Colon (tissue), 2 donors: ENCODE measurements around the gene ICA1.
"Not testable (repeated sequence)": the region's sequence is repeated elsewhere in the genome, so short reads cannot be mapped to it uniquely, and the experiment has no call there.

Source experiments
- FAIRE-seq: peaks from 2 replicates; lab custom pipeline; 2012; peaks lifted over from hg19 to GRCh38; lab: Jason Lieb, UNC
- donor health status: control.
- donor health status: control.

ICA1 gene

DNA sequence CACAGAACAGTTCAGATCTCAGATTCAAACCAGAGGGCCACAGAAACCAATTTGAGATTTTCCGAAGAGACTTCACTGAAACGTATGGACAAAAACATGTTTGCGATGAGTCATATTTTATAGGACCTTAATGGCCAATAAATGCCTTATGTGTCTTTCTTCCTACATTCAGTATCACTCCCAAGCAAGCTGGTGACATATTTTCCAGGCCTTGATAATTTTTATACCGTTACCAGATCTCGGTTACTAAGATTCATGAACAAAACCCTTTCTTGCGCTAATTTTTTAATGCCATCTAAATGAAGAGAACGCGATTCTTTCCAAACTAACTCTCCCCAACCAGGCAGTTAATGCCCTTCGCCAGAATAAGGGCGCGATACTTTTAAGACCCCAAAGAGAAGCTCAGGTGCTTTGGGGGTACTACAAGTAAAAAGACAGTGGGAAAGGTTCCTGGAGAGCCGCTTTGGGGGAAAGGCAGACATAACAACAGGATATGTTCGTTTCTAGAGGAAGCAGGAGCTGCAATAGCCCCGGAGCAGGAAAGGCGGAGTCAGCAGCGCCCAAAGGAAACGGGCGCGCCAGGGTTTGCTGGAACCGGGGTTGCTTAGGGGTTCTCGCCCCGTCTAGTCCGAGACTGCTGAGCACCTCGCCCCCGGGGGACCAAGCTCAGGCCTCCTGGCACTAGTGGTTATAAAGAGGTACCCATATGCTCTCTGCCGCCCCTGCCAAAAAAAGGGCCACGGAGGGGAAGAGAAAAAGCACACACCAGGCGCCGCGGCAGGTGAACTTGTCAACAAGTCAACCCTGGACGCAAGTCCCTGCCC is 884 bp downstream of the ICA1 start:
- peak; percentile 14 for FAIRE-seq

DNA sequence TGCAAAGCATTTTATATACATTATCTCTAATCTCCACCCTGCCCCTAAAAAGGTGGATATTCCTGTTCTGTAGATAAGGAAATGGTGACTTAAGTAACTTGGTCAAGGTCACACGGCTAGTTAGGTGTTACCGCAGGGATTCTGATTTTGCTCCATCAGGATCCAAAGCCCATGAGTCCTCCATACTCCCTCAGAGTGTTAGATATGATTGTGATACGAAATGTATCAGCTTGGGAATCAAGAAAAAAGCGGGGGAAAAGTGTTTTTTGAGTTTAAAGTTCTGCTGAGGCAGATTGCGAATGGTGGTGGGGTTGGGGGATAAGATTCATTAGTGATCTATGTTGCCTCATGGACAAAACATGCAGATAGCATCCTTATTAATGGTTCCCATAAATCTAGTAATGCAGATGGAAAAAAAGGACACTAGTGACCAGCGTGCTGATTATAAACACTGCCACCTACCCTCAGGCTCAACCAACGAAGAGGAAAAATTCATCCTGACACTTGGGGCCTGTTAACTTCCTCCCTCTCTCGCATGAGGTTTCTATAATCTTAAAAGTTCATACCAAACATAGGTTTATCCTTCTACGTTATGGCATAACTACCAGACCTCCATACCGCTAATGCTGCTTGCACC is 2.3 kb downstream of the ICA1 start:
- no peak for FAIRE-seq

DNA sequence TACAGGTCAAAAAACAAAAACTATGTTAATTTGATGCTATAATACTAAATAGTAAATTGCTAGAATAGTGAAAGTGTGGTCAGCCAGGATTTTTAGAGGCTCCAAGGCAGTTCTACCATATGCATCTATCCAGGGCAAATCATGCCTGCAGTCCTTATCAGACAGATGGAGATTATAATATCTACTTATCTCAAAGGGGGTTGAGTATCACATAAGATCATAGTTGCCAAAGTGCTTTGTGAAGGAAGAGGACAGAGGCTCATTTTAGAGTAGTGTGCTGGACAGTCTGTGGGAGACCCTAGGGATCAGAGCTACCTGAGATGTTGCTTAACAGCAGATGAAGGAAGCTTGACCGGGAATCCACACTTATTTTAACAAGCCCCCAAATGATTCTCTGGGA is 3.2 kb downstream of the ICA1 start:
- FAIRE-seq: no peak

DNA sequence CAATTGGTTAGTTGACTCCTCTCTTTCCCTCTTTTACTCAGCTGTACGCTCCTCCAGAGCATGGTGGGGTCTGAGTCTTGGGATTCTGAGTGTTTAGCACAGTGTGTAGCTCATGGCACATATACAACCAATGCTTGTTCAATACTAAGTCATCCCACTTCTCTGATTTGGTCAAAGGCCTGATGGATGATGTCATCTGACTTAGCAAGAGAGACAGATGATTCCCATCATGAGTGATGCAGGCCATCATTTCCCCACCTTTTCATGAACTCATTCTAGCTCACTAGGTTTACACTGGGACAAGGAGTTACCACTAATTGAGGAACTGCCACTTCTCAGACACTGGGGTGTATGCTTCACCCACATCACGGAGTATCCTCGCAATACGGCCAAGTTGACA is 3.8 kb downstream of the ICA1 start:
- FAIRE-seq: no peak

DNA sequence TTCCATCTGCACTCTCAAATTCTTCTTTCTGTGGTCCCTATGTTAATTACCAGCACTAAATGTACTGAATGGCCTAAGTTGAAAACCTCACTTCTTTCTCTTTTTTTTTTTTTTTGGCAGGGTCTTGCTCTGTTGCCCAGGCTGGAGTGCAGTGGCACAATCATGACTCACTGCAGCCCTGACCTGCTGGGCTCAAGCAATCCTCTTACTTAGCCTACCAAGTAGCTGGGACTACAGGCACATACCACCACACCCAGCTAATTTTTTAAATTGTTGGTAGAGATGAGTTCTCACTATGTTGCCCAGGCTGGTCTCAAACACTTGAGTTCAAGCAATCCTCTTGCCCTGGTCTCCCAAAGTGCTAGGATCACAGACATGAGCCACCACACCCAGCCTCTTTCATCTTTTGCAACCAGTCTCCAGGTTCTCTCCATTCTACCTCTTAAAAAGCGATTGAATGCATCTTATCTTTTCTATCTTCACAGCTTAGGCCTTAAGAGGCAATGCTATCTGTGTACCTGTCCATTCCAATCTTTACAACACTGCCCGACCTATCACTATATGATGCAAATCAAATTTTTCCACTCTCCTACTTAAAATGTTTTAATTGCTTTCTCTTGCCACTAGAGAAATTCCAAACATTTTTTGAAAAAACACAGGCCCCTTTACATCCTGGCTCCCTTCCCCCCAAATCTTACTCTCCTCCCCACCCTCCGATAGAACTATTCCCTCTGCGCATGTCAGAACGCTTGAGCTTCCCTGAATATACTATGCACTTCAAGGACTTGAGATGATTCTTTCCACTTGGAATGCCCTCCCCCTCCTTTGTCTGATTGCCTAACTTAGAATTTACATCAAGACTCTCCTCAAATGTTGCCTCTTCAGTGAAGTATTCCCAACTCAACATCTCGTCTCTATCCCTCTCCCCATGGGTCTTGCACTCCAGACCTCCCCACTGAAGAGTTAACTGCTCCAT is 6.0 kb downstream of the ICA1 start:
- FAIRE-seq: no peak

DNA sequence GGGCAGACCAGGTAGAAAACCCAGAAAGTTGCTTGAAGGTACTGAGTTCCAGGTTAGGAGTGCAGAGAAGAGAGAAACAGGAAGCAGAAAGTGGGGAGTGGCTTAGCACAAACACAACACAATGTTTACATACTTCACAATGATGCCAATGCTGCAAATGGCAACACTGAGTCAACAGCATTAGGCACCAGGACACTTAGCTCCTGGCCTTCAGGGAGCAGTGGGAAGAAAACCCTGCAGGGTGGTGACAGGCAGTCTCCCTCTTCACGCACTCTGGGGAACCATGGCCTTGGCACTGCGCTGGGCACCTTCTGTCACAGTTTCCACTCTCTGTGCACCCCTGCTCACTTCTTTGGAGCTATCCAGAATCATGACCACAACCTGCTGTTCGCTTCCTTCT is 7.3 kb downstream of the ICA1 start:
- no peak for FAIRE-seq

DNA sequence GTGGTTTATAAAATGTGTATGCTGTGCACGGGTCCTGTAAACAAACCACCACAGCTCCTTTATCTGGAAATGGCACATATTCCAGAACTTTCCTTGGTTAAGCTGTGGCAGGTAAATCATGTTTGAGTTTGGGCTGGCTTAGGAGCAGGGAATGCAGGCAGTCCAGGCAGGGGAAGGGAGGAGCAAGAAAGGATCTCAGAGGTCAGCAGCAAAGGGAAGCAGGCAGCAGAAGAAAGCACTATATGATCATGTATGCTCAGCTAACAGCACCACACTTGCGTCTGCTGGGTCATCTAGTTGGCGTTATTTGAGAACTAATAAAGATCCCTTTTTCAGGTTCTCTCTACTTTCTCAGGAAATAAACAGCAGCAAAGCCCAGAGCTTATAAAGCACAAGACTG is 7.8 kb downstream of the ICA1 start:
- no peak for FAIRE-seq

DNA sequence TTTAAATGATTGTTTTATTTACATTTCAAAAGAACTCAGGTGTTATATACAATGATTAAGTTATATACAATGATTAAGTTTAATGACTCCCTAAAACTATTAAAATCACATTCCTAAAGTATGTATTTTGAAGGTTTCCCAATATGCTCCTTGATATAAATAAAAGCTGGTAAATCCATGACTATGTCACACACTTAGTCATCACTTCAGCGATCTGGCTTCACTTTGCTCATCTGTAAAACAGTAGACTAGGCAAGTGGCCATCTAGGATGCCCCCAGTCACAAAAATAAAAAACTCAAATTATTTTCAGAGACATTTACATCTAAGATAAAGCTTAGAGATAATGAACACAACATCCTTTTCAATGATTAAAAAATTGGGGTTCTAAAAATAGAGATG is 10.8 kb downstream of the ICA1 start:
- FAIRE-seq: no peak

DNA sequence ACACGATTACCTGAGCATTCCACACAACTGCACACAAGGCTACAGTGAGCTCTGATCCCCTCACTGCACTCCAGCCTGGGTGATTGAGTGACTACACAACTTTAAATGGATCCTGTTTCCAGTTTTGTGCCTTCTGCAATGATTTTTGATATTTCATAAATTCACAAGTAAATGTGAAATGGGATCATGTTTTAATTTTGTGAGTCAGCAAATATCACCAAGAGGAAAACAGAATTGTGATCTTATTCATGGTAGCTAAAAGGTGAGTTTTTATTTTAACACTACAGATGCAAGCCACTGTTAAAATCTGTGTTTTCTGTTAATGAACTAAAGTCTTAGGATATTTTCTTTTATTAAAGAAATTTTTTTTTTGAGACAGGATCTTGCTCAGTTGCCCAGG is 11.4 kb downstream of the ICA1 start:
- no peak for FAIRE-seq

DNA sequence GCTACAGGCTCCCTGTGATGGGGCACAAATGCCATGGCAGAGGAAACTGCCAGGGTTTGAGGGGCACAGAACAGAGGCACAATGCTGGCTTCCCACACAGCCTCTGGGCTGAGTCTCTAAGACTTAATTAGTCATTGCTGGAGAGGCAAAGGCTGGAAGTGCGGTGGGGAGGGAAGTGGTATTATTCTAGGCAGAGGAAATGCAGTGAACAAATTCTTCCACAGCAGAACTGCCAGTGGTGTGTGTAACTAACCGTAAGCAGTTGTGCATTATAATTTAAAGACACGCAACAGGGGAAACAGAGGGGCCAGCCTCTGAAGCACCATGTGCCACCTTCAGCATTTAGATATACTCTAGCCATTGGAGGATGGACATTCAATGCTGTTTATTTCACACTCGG is 12.8 kb downstream of the ICA1 start:
- no peak for FAIRE-seq

DNA sequence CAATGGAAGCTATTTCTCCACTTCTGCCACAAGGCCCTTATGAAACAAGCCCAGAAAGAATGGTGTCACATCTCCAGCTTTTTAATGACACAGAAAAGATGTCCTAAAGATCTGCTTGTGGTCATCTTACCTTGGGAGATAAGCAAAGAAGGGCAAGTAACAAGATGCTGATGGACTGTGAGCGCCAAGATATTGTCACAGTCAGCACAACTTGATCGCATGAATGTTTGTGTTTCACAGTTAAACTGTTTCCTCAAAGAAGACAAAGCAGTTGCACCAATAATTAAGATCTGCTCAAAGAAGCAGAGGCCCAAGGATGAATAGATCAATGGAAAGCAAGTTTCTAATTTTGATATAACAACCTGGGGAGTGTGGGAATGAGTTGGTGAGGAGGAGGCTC is 15.9 kb downstream of the ICA1 start:
- no peak for FAIRE-seq

DNA sequence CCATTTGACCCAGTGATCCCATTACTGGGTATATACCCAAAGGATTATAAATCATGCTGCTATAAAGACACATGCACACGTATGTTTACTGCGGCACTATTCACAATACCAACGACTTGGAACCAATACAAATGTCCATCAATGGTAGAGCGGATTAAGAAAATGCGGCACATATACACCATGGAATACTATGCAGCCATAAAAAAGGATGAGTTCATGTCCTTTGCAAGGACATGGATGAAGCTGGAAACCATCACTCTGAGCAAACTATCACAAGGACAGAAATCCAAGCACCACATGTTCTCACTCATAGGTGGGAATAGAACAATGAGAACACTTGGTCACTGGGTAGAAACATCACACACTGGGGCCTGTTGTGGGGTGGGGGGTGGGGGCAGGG is 16.9 kb downstream of the ICA1 start:
- not testable (repeated sequence) for FAIRE-seq

DNA sequence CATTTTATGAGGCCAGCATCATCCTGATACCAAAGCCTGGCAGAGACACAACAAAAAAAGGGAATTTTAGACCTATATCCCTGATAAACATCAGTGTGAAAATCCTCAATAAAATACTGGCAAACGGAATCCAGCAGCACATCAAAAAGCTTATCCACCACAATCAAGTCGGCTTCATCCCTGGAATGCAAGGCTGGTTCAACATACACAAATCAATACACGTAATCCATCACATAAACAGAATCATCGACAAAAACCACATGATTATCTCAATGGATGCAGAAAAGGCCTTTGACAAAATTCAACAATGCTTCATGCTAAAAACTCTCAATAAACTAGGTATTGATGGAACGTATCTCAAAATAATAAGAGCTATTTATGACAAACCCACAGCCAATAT is 18.9 kb downstream of the ICA1 start:
- FAIRE-seq: not testable (repeated sequence)

DNA sequence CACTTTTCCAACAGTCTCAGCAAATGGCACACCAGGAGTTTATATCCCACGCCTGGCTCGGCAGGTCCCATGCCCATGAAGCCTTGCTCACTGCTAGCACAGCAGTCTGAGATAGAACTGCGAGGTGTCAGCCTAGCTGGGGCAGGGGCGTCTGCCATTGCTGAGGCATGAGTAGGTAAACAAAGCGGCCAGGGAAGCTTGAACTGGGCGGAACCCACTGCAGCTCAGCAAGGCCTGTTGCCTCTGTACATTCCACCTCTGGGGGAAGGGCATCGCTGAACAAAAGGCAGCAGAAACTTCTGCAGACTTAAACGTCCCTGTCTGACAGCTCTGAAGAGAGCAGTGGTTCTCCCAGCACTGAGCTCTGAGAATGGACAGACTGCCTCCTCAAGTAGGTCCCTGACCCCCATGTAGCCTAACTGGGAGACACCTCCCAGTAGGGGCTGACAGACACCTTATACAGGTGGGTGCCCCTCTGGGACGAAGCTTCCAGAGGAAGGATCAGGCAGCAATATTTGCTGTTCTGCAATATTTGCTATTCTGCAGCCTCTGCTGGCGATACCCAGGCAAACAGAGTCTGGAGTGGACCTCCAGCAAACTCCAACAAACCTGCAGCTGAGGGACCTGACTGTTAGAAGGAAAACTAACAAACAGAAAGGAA is 22.1 kb downstream of the ICA1 start:
- not testable (repeated sequence) for FAIRE-seq

DNA sequence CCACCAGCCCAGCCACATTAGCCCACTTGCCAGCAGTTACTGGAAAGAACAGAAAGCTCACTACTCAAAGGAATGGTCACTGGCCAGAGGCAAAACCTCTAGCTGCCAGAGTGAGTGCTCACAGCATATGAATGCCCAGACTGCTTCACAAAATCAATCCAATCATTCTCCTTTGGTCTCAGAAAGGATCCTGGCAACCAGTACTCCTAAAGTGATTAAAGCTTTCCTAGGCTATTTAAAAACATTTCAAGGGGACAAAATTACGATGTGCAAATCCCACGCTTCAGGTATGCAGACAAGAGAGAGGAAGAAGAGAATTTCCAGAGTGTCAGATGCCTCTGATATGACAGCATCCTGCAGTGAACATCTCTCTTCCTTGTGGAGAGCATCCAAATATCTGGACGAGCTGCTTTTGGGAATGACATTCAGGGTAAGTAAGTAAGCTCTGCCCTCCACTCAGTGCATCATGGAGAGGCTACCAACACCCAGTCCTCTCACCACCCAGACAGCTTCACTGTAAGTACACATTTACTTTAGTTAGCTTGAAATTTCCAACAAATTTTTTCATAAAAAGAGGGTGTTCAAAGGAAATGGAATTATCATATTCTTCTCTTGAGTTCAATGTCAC is 25.1 kb downstream of the ICA1 start:
- no peak for FAIRE-seq

DNA sequence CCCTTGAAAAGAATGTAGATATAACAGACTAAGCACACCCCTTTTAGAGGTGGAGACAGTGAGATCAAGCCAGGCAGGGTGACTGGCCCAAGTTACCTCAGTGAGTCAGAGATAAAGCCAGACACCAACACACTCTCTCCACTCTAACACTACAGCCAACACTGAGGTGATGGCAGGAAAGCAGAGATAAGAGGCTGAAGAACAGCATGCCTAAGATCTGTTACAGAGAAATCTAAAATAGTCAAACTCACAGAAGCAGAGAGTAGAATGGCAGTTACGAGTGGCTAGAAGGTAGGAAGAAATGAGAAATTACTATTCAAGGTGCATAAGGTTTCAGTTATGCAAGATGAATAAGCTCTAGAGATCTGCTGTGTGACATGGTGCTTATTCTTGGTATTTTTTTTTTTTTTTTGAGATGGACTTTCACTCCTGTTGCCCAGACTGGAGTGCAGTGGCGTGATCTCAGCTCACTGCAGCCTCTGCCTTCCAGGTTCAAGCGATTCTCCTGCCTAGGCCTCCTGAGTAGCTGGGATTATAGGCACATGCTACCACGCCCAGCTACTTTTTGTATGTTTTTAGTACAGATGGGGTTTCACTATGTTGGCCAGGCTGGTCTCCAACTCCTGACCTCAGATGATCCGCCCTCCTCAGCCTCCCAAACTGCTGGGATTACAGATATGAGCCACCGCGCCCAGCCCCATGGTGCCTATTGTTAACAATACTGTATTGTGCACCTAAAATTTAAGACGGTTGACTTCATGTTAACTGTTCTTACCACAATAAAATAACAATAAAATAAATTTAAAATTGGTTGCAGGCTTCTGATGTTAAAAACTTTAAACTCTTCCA is 28.7 kb downstream of the ICA1 start:
- FAIRE-seq: no peak

DNA sequence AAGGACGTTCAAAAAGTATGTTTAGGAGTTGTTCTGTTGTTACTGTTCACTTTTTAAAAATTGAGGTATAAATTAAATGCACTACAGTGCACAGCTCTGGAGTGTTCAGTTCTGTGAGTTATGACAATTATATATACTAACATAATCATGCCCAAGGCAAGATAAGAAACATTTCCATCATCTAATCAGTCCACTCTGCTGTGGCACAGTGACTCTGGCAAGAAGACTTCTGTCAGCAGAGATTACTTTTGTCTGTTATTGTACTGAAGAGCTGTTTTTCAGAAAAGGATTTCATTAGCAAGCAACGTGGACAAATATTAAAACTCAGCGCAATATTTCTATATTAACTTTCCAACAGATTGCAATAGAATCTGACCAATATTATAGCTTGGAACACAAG is 32.0 kb downstream of the ICA1 start:
- FAIRE-seq: no peak

DNA sequence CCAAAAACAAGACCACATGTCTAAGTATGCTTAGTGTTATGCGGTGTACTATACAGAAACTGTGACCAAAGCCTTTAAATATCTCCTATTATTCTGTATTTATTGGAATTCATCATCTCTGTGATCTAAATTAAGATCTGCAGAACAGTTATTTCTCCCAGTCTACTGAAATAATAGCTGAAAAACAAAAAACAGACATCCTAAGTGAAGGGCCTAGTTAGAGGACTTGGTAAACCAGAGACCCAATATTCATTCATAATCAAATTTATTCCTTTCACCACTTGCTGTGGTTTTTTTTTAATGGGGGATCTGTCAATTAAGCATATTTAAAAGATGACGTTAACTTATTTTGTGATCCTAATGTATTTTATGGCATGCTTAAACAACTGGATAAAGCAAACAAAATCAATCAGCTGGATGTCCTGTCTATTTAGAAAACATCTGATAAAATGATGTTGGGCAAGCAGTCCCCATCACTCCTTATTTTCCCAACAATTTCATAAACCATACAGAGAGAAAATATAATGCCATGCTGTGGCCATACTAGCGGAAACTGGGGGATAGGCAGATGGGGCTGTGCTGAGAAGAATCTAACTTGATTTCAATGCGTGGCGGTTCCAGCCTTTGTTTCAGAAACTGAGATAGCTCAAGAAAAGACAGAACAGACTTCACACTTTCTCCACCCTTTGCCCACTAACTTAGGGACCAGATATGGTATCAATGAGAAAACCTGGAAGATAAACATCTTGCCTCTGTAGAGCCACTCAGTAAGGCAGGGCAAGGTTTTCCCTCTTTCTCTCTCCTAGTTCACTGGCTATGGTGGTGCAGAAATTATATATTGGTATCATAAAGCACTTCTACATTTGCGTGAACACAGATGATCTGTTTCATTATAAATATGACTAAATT is 32.9 kb downstream of the ICA1 start:
- no peak for FAIRE-seq

DNA sequence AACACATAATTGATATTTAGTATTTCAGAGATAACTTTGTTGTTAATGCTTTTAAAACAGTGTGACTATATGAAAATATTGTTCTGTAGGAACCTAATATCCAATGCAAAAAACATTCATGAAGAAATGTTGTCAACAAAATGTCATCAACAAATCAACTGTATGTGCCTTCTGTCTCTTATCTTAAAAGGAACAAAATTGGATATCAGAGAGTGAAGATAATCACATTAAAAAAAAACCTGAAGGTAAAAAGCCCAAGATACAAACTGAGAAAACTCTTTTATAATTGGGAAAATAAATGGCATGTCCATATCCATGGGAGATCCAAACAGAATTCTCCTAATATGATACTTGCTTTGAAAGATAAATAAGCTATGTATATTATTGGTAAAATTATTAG is 33.9 kb downstream of the ICA1 start:
- no peak for FAIRE-seq

DNA sequence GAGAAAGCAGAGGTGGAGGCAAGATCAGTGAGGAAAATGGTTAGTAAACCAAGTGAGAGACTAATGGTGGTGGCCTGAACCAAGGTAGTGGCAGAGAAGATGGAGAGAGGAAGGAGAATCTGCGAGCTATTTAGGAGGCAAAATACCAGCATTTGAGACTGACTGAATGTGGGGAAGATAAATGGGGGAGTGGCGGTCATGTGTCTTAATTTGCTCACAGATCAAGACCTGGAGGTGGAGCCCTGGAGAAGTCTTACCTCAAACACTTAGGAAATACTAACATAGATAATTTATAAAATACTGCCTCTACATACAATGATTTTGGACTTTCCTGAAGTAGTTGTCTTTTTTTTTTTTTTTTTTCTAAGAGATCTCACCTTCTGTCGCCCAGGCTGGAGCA is 34.7 kb downstream of the ICA1 start:
- no peak for FAIRE-seq
